Measurements from ENCODE around the gene MVB12B. TPM values are rescaled to one million over a fixed set of nuclear protein-coding genes. Genes with fewer than 3 reads are reported as not detected.

MVB12B gene
- total RNA-seq, 1 donor from 2014 or later = 28.5 TPM

DNA sequence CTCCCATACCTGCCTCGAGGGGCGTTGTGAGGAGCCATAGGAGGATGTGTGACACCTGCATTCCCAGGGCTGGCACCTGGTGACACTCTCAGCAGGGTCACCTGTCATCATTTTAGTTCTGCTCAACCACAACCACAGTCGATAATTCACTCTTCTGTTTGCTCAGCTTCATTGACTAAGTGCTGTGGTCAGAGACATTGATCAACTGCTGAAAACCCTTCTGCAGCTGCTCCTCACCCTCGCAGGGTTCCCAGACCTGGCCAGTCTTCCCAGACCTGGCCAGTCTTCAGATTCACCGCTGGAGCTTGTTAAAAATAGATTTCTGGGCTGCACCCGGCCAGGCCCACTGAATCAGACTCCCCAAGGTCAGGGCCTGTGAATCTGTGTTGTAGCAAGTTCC lies 92.8 kb downstream of the MVB12B start:
- DNase-seq (ENCODE audit: low spot score in 2 of 2) = no peak

DNA sequence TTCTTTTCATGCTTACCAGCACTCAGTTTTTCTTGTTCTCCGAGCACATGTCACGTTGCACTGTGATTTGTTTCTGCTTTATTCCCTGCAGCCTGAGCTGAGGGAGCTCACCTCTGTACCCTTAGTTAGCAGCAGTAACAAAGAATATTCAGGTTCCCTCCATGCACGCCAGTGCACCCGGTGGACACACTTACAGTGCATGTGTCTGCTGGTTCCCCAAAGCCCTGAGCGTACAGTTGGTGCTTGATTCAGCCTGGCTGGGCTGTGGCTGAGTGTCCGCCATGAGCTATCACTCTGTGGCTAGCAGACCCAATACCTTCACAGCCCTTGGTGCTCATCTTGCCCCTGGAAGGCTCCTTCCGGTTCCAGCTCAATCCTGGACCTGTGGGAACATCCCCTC lies 93.5 kb downstream of the MVB12B start:
- DNase-seq (ENCODE audit: low spot score in 2 of 2) = no peak
- no peak for FAIRE-seq

More for the DNA sequence above, 92.8 kb downstream of the MVB12B start:
- FAIRE-seq = no peak

DNA sequence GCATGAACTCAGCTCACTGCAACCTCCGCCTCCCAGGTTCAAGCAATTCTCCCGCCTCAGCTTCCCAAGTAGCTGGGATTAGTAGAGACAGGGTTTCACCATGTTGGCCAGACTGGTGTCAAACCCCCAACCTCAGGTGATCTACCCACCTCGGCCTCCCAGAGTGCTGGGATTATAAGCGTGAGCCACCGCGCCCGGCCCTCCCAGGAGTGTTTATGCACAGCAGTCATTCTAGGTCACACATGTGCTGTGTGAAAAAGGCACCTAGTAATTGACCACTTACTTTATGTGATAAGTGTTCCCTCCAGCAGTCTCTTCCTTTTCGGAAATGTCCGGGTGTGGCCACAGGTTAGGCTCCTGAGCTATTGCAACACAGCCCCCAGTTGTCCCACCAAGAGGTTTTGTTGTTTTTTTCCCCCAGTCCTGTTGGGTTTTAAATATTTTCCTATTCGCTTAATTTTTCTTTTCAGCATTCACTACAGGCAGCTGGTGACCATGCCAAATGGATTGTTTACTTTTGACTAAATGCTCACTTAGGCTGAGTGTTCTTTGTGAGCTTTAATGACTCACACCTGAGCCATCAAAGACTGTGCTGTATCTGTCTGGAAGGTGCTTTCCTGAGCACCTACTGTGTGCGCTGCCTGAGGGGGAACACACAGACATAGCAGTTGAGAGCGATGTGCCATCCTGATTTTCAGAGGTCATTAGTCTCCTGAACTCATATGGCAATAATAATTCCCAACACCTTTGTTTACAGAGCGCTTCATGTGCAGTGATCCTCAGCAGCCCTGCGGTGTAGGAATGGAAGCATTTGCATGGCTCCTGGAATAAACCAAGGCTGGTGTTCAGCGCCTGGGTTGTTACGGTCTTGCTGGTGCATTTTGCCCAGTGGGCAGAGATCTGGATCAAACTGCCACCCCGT lies 94.3 kb downstream of the MVB12B start:
- FAIRE-seq (no peak), DNase-seq (ENCODE audit: low spot score in 2 of 2) (no peak)

DNA sequence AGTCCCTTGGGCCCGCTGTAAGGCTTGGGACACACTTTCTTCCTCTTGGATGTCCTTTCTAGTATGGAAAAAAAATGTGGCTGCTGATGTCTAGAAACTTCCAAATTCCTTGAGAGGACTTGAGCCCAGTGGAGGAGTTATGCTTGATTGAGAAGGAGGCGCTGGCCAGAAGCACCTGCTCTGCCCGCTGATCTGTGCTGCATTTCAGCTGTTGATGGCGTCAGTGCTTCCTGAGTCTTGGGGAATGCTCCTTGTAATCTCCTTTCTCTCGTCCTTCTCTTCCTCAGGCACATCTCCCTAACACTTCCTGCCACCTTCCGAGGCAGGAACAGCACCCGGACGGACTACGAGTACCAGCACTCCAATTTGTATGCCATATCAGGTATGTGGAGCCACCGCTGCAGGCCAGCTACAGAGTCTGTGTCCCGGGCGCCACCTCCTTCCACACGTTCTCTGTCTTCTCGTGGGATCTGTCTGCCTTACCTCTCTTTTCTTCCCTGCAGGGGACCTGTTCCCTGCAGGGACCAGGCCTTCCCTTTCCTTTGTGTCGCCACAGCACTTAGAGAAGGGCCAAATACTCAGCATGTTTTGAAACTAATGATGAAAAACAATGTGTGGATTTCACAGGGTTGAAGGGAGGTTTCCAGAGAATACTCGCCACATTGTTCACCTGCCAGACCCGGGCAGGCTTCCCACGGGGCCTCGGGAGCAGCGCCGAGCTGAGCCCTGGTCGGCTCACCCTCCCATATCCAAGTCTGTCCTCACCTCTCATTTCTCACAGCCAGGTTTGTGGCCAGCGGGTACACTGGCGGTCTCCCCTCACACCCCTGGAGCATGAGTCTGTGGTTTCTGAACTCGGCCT lies 95.2 kb downstream of the MVB12B start:
- FAIRE-seq = no peak
- DNase-seq (ENCODE audit: low spot score in 2 of 2) = no peak

DNA sequence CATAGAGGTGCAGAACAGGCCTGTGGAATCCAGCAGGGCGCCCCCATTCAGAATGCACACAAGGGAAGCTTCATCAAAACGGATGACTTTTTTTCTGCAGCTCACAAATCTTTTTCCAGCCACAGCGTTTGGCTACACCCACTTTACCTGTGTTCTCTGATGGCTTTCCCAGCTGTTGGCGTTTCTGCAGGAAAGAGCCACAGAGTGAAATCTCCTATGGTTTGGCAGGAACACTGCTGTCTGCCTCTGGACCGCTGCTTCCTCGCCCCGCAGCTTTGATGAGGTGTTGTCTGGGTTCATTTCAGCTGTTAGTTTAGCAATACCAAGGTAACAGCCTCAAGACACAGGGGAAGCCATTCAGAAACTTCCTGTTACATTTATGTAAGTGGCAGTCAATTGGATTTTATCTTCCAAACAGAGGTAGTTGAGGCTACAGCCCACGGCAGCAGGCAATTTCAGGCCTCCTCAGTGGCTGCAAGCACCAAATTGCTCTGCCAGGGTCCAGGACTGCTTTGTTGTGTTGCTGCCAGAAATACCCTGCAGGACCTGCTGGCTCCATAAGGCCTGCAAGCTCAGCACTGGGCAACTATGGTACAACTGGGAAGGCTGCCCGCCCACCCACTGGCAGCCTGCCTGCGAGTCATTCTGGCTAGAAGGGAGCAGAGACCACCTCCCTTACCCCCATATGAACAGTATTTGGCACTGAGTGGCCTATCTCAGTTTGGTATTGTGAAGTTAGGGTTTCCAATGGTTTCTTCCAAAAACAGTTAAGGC lies 96.7 kb downstream of the MVB12B start:
- no peak for DNase-seq (ENCODE audit: low spot score in 2 of 2)
- no peak for FAIRE-seq

DNA sequence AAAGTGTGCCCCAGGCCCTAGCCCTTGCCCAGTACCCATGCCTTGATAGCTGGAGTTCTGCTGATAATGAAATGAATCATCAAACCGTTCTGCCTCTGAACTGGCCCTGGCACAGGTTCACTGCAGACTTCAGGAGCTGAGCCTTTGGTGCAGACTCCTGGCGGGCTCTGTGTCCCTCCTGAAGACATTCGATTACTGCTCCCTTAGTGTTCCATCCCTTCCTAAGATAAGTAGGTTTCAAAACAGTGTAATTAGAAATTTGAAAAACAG lies 97.2 kb downstream of the MVB12B start:
- DNase-seq (ENCODE audit: low spot score in 2 of 2) = no peak
- no peak for FAIRE-seq

DNA sequence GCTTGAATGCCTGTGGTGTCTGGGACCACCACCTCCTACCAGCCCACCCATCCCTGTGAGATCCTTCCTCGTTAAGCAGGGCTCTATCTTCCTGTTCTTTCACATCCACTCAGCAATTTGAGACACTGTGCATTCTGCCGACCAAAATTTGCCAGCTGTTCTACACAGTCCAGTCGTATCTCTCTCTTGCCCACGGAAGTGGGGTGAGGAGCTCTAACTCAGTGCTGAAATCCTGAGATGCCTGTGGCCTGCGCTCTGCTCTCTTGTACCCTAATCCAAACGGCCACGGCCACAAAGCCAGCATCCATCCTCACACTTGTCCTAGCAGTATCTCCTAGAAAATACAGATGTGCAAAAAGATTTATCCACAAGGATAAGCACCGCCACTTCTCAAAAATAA lies 97.9 kb downstream of the MVB12B start:
- no peak for DNase-seq (ENCODE audit: low spot score in 2 of 2)
- FAIRE-seq = no peak

DNA sequence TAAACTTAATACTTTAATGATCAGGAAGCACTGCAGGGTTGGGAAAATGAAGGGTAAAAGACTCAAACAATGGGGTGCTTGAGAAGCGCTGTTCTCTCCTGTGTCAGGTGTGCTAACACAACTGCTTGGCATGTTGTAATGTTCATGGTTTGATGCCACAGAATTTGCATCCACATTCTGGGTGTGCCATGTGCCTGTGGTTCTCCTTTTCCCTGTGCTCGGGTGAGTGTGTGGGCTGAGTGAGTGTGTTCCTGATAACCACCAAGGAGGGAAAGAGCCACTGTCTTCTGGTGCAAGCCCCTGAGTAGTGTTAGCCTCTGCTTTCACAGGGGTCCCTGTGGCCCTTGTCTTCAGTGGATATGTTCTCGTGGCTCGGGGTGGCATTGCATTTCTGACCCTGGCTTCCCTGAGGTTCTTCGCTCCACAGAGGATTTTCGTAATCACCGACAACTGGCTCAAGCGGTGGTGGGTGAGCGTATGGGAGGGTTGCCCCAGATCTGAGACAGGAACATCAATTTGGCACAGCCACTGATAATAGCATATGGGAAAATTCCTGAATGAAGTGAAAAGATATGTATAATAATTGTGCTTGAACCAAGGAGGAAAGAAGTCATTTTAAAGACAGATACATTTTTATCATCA lies 102.0 kb downstream of the MVB12B start:
- FAIRE-seq (no peak), DNase-seq (ENCODE audit: low spot score in 2 of 2) (no peak)

DNA sequence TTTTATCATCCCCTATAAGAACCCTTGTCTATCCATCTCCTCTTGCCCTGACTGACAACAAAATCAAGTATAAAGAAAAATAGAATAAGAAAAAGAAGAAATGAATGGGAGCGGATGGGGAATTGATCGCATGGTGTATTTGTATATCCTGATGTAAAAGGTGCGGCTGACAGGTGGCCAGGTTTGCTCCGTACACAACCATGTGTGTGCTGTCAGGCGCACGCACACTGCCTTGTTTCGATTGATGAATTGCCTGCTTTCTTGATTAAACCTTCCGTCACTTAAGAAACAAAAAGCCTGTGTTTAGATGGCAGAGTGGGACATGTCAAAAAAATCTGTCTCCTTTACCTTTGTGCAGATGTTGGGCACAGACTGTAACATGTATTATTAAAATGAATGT lies 102.6 kb downstream of the MVB12B start:
- no peak for FAIRE-seq

DNA sequence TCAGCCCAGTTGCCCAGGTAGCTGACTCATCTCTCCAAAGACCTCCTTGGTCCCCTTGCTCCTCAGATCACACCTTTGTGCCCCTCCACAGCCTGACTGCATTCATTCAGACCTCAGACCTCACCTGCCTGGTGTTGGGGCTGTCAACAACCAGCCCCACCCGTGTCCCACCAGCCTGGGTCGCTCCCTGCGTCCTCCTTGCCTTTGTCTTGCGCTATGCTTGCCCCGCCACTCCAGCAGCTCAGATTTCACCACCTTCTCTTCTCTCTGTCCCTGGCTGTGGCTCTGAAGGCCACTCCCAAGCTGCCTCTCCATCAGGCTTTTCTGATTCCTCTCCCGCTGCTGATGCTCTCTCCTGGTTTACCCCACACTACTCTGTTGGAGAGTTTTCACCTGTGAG lies 103.5 kb downstream of the MVB12B start:
- DNase-seq (ENCODE audit: low spot score in 2 of 2) = no peak
- no peak for FAIRE-seq

More for the DNA sequence above, 102.6 kb downstream of the MVB12B start:
- no peak for DNase-seq (ENCODE audit: low spot score in 2 of 2)

DNA sequence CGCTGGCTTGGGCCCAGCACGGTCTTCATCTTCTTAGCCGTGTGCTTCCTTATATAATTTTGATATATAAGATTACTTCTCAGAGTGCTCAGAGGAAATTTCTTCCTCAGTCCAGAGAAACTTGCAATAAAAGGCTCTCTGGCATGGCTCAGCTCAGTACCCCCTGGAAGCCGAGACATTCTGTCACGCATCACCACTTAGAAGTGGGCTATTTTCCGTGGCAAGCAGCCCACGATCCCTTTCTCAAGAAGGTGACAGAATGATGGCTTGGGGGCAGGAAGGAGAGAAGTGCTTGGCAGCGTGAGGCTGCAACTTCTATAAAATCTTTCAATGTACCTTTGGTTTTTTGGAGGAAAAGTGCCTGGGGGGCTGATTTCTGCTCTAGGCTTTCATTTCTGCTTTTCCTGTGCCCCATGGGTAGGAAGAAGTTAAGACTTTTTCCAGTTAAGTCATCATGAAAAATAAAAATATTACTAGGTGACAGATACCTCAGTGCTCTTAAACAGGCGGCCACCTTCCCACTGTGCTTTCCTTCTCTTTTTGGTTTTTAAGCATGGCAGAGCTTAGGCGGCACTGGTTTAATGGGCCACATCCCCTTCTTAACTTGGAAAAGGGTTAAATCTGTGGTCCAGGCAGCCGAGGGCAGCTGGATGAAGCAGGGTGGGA lies 104.6 kb downstream of the MVB12B start:
- DNase-seq (ENCODE audit: low spot score in 2 of 2) = no peak
- no peak for FAIRE-seq

DNA sequence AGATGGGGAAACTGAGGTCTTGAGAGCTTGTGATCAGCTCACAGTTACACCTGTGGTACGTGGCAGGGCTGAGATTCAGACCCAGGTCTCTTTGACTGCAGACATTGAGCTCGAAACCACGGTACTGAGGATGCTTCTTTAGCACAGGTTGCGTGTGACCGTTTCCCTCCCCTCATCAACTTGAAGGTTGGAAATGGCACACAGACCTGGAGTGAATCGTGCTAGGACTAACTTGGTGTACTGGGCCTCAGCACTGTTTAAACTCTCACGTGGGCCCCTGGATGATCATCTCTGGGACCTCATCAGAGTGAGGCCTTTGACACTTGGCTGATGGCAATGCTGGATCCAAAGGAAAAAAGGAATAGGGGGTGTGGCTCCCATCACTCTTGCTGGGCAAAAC lies 106.0 kb downstream of the MVB12B start:
- DNase-seq (ENCODE audit: low spot score in 2 of 2) = no peak
- FAIRE-seq = no peak

DNA sequence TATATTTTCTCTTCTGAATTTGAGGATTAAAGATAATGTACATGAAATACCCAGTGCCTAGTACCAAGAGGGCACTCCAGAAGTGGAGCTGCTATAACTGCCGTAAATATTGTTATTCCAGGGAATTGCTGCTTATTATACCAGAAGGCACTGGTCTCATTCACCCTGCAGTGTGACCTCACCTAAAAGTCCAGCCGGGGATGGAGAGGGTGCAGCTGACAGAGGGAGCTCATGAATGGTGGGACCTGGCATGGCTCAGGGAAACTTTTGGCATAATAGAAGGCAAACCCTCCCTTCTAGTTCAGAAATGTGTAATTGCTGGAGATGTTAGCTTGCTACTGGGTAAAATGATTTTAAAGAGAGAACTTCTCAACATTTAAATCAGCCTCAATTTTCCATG lies 108.5 kb downstream of the MVB12B start:
- no peak for DNase-seq (ENCODE audit: low spot score in 2 of 2)
- no peak for FAIRE-seq

DNA sequence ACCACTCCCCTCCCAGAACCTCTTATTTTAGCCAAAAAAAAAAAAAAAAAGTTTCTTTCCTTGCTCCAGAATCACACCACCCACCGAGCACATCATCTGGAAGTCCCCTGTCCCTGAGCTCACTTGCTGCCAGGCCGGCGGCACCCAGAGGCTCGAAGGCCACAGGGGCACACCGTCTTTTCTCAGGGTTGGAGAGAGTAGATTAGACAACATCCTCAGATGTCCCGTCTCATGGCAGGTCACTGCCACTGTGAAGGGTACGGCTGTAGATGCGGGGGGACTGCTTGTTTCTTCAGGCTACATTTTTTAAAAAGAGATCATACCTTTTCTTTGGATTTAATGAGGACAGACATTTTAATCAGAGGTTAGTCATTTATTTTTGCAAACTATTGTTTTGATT lies 109.0 kb downstream of the MVB12B start:
- FAIRE-seq (no peak), DNase-seq (ENCODE audit: low spot score in 2 of 2) (no peak)

DNA sequence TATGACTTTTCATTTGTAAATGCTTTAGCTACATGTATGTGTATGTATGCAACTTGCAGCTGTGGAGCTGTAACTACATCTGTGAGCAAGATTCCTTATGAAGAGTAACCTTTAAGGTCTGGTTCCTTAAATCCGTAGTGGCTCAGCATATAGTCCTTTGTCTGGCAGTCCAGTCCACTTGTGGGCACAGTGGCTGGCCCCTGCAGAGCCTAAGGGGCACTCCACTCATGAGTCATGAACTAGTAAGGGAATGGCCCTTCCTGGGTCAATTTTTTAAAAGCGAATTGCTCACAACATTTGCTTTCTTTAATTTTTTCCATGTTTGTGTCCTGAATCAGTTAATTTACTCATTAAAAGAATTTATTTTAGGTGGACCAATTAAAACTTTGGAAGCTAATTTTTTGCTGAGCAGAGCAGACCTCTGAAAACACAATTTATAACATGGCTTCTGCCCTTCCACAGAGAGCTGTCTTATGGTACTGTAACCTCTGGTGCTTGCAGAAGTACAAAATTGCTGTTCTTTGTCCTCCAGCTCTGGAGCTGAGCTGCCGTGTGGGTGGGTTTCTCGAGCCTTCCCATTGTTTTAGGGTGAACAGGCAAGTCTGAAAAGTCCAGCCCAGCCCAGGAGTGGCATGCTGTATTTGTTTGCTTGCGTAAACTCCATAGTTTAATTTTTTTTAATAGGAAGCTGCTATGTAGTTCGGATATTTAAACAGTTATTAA lies 110.1 kb downstream of the MVB12B start:
- no peak for DNase-seq (ENCODE audit: low spot score in 2 of 2)
- no peak for FAIRE-seq

DNA sequence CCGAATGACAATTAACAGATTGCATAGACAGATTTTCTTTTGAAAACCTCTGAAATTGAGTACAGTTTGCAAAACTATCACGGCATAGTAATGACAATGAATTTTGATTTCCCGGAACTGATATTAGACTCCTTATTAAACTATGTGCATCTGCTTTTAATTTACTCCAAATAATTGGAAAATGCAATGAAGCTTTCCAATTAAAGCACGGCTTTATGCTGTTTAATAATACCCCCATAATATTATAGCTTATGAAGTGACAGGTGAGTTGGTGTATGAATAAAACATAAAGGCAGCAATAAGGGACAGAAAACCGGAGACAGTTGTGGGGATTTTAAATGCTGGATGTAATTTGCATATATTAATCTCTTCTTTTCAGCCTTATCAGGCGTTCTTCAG lies 110.6 kb downstream of the MVB12B start:
- DNase-seq (ENCODE audit: low spot score in 2 of 2) = no peak
- FAIRE-seq = no peak

DNA sequence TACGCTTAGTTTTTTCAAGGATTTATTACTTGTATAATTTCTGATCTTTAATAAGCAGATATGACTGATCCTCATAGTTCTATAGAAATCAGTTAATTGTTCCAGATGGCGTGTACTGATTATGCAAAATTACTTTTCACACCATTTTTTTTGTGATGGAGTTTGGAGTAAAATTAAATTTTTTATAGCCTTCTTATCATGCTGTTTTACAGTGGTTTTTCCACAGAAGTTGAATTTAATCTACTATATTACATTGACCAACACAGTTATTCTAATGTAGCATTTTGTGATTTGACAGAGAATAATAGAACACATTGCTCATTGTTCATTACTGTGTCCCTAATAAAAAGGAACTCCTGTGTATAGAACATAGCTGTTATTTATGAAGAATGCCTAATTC lies 111.1 kb downstream of the MVB12B start:
- DNase-seq (ENCODE audit: low spot score in 2 of 2) (no peak), FAIRE-seq (no peak)

DNA sequence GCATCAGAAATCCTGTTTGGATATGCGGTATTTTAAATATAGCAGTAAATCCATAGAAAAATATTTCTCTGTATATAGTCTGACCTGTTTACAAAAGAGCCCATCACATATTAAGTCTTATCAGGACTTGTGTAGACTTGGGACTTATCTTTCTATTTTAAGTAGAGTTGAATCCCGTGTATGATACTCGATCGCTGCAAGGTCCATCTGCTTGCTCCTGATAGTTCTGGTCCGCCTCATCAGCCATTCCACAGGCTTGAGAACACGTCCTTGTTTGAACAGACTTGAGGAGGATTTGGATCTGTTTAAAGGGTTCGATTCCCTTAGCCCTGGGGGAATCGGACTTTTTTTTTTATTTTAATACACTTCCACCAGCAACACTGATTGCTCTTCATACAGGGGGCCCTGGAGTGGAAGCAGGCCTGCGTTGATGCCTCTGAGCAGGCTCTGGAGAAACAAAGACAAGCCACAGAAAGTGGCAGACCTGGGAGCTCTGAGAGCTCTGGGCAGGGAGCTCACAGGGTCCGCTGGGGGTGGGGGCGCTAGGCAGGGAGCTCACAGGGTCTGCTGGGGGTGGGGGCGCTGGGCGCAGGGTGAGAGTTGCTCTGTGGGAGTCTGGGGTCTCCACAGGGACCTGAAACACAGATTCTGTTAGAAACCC lies 112.2 kb downstream of the MVB12B start:
- no peak for DNase-seq (ENCODE audit: low spot score in 2 of 2)
- no peak for FAIRE-seq

DNA sequence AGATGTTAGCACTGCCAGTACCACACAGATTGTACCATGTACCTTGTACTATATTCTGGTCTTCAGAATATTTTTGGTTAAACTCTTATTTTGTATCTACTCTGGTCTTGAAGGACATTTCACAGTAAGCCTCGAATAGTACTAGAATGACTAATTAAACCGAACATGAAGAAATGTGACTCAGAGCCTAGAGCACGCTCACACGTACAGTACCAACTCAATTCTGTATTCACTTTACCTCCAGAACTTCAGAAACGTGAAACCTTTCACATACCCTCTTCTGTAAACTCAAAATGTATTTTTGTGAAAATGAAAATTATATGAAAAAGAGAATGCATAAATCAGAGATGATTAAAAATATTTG lies 112.8 kb downstream of the MVB12B start:
- FAIRE-seq (no peak), DNase-seq (ENCODE audit: low spot score in 2 of 2) (no peak)

Data from frontal cortex (tissue), 4 donors.